Gastrocnemius medialis (tissue), 4 donors: ENCODE measurements around the gene KRTAP27-1.

ENCODE experiments used
- CTCF ChIP-seq, 5 experiments: fragments of 450-650 bp in 3 of 5; fragments of 200-600 bp in 2 of 5; sonication (generic) in 2 of 5; IDR thresholded peaks in 4 of 5; conservative IDR thresholded peaks in 1 of 5; 1 replicate in 4 of 5; 2 replicates in 1 of 5; pipeline ENCODE4 v1.5.1; 2016 to 2019; ENCODE audit warnings: antibody characterized with exemption in 5 of 5, mild to moderate bottlenecking in 3 of 5, moderate library complexity in 3 of 5
- POLR2A ChIP-seq, 2 donors: fragments of 450-650 bp; IDR thresholded peaks; one replicate each; pipeline ENCODE4 v1.6.1; 2017; ENCODE audit warnings: antibody characterized with exemption in 2 of 2, mild to moderate bottlenecking in 2 of 2, moderate library complexity in 2 of 2

GRCh38 chr21:30320215-30320614 is 17.3 kb downstream of the KRTAP27-1 start, which contains the start of gene KRTAP26-1:
- TF ChIP-seq POLR2A (IDR thresholded peaks at IDR 0.05) (no peak), CTCF (IDR thresholded peaks at IDR 0.05 in 4 of 5, conservative IDR thresholded peaks at IDR 0.05 in 1 of 5) (no peak)
